Thoracic aorta (tissue), 2 donors: ENCODE measurements around the gene GPR17. TPM values are rescaled to one million over a fixed set of nuclear protein-coding genes. Genes with fewer than 3 reads are reported as not detected.

Source experiments
- ATAC-seq: fragments of 150-250 bp; one replicate; pipeline ENCODE4 v1.8.0; 2017; ENCODE audit warnings: low read depth; ENCODE audit not compliant: insufficient number of reproducible peaks, low FRiP score
- DNase-seq: peaks from one replicate; pipeline ENCODE4 v3.0.0-alpha.2; 2020; ENCODE audit warnings: low spot score
- H3K27ac ChIP-seq, 2 donors: fragments of 200-600 bp; sonication (generic); 1 replicate in 1 of 2; 2 replicates in 1 of 2; pipeline ENCODE4 v1.5.1; 2016; ENCODE audit warnings: mild to moderate bottlenecking in 2 of 2, moderate library complexity in 2 of 2
- H3K27me3 ChIP-seq: fragments of 200-600 bp; sonication (generic); replicated peaks from 2 replicates; pipeline ENCODE4 v1.6.0; 2016; ENCODE audit warnings: mild to moderate bottlenecking; ENCODE audit not compliant: insufficient read depth
- H3K36me3 ChIP-seq: fragments of 200-600 bp; sonication (generic); one replicate; pipeline ENCODE4 v1.5.1; 2016
- H3K4me1 ChIP-seq, 2 donors: fragments of 200-600 bp; sonication (generic); 1 replicate in 1 of 2; 2 replicates in 1 of 2; pipeline versions ENCODE4 v1.5.1 to v1.6.0; 2016; ENCODE audit warnings: low read depth in 2 of 2, mild to moderate bottlenecking in 1 of 2; ENCODE audit not compliant: control insufficient read depth in 1 of 2
- H3K4me3 ChIP-seq: fragments of 200-600 bp; sonication (generic); 2 replicates; pipeline ENCODE4 v1.5.1; 2016; ENCODE audit warnings: mild to moderate bottlenecking
- H3K9me3 ChIP-seq: fragments of 200-600 bp; sonication (generic); 2 replicates; pipeline ENCODE4 v1.5.1; 2016
- total RNA-seq, 2 donors: library from RNA; depleted of rRNA; stranded (reverse); fragments of >200 nt; gene quantifications; one replicate each; pipeline versions ENCODE4 v1.1.0 to v1.2.3, GENCODE V29; 2016
- TF ChIP-seq, protein P1 (sequence below): fragments of 200-600 bp; sonication (generic); IDR thresholded peaks from one replicate; pipeline ENCODE4 v1.5.1; 2019; ENCODE audit warnings: antibody characterized with exemption

Gene GPR17
- total RNA-seq, 2 donors from 2014 or later, result not detected

DNA sequence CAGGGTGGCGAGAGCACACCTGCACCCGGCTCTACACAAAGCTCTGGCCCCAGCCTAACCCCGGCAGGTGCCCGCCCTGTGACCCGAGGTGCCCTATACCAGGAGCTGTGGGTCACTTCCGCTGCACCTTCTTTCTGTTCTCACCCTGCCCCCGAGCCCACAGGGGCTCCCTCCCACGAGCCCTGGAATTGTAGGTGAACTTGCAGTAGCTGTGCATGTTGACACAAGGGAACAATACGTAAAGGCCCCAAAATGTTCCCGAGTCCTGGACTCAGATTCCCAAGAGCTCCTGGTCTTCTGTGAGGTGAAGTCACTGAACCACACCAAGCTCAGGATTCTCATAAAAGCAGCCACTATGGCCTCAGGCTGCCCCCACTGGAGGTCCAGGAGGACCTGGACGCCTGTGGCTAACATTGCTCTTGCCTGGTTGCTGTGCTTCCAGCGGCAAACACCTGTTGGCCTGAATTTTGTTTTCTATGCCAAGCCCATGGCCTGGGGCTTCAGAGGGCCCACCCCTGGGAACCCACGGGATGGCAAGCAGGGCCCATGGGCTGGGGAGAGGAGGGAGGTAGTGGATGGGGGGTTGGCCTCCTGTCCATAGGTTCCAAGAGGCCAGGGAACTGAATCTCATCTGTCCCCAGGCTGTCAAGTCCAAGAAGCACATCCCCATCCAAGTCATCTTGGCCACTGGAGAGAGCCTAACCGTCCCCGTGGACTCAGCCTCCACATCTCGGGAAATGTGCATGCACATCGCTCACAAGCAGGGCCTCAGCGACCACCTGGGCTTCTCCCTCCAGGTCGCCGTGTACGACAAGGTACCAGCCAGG, 23.2 kb upstream of the GPR17 start:
- no peaks in the 10 kb centered on the region for H3K27me3 ChIP-seq
- H3K4me1 ChIP-seq, result no peaks in the 10 kb centered on the region
- ATAC-seq, result no peak
- no peak overlapping the region for H3K27ac ChIP-seq
- H3K4me3 ChIP-seq, result no peak overlapping the region
- no peak for DNase-seq
- H3K9me3 ChIP-seq, result no peaks in the 10 kb centered on the region
- no peaks in the 10 kb centered on the region for H3K36me3 ChIP-seq
- TF ChIP-seq, protein P1, sequence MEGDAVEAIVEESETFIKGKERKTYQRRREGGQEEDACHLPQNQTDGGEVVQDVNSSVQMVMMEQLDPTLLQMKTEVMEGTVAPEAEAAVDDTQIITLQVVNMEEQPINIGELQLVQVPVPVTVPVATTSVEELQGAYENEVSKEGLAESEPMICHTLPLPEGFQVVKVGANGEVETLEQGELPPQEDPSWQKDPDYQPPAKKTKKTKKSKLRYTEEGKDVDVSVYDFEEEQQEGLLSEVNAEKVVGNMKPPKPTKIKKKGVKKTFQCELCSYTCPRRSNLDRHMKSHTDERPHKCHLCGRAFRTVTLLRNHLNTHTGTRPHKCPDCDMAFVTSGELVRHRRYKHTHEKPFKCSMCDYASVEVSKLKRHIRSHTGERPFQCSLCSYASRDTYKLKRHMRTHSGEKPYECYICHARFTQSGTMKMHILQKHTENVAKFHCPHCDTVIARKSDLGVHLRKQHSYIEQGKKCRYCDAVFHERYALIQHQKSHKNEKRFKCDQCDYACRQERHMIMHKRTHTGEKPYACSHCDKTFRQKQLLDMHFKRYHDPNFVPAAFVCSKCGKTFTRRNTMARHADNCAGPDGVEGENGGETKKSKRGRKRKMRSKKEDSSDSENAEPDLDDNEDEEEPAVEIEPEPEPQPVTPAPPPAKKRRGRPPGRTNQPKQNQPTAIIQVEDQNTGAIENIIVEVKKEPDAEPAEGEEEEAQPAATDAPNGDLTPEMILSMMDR, result no peak

DNA sequence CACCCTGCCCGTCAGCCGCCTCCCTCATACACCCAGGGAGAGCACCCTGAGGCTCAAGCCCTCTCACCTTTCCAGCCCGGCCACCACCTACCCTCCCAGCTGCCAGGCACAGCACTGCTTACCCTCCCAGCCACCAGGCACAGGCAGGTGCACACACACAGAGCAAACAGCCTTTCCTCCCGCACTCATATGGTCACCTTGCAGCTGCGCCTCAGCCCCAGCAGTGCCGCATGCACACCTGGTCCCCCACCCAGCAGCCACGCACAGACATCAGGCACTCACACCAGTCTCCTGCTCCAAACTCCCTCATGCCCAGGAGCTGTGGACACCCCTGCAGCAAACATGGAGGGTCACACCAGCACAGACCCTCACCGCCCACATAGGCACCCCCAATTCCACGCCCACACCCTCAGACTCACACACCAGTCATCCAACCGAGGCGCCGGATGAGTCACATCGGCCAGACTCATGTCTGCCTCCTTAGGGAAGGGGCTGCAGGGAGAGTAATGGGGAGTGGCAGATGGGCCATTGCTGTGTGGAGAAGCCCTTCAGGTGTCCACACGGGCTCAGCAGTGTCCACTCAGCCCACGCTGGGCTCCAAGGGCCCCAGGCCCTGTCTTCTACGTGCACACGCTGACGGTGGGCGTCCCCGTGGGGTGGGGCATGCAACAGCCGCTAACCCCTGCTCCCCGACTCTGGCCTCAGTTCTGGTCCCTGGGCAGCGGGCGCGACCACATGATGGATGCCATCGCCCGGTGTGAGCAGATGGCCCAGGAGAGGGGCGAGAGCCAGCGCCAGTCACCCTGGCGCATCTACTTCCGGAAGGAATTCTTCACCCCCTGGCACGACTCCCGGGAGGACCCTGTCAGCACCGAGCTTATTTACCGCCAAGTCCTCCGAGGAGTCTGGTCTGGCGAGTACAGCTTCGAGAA, 22.3 kb upstream of the GPR17 start:
- no peak overlapping the region for H3K4me3 ChIP-seq
- ATAC-seq, result no peak

GRCh38 chr2:127624320-127624755, 21.6 kb upstream of the GPR17 start:
- no peaks in the 10 kb centered on the region for H3K27me3 ChIP-seq
- H3K4me3 ChIP-seq, result no peak overlapping the region
- no peak overlapping the region for H3K27ac ChIP-seq
- no peaks in the 10 kb centered on the region for H3K9me3 ChIP-seq
- ATAC-seq, result no peak
- DNase-seq, result no peak
- TF ChIP-seq, protein P1, result no peak
- no peaks in the 10 kb centered on the region for H3K4me1 ChIP-seq
- H3K36me3 ChIP-seq, result no peaks in the 10 kb centered on the region

More for the DNA sequence above, 22.3 kb upstream of the GPR17 start:
- Histone ChIP-seq H3K27ac (no peak overlapping the region), H3K36me3 (no peaks in the 10 kb centered on the region), H3K4me1 (no peaks in the 10 kb centered on the region), H3K27me3 (no peaks in the 10 kb centered on the region), H3K9me3 (no peaks in the 10 kb centered on the region)
- TF ChIP-seq, protein P1, result no peak
- DNase-seq, result no peak

GRCh38 chr2:127624756-127625571, 21.0 kb upstream of the GPR17 start:
- TF ChIP-seq, protein P1, result no peak
- Histone ChIP-seq H3K27ac (no peak overlapping the region), H3K4me3 (no peak overlapping the region), H3K9me3 (no peaks in the 10 kb centered on the region), H3K36me3 (no peaks in the 10 kb centered on the region), H3K27me3 (no peaks in the 10 kb centered on the region), H3K4me1 (no peaks in the 10 kb centered on the region)
- DNase-seq (no peak), ATAC-seq (no peak)
